ENCODE measurements around the gene BTBD16.

DNA sequence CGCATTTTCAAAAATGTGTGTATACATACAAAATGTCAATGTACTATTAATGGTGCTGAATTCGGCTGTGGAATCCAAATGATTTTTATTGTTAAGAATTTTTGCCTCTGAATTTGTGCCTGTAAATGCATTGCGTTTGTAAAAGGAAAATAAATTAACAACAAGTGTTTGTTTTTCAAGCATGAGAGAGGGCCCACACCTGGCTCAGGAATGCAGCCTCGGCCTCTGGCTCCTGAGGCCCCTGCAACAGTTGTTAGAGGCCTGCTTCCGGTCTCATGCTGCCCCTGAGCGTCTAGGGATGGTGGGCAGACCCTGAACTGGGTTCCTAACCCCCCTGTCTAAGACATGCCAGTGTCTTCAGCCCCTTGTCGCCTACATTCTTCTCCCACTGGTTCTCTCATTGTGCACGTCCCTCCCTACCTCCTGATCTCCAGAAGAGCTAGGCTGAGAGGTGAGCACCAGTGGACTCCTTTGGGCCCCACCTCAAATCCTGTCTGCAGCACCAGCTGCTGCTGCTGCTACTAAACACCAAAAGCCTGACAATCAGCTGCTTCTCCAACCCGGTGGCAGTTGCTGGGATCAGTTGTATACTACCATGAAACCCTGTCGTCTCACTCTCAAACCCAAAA lies 1.9 kb upstream of the BTBD16 start:
- TF ChIP-seq, protein P1, sequence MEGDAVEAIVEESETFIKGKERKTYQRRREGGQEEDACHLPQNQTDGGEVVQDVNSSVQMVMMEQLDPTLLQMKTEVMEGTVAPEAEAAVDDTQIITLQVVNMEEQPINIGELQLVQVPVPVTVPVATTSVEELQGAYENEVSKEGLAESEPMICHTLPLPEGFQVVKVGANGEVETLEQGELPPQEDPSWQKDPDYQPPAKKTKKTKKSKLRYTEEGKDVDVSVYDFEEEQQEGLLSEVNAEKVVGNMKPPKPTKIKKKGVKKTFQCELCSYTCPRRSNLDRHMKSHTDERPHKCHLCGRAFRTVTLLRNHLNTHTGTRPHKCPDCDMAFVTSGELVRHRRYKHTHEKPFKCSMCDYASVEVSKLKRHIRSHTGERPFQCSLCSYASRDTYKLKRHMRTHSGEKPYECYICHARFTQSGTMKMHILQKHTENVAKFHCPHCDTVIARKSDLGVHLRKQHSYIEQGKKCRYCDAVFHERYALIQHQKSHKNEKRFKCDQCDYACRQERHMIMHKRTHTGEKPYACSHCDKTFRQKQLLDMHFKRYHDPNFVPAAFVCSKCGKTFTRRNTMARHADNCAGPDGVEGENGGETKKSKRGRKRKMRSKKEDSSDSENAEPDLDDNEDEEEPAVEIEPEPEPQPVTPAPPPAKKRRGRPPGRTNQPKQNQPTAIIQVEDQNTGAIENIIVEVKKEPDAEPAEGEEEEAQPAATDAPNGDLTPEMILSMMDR (IDR thresholded peaks at IDR 0.05), result no peak
- no peak for TF ChIP-seq POLR2A (IDR thresholded peaks at IDR 0.05)

Measured in breast epithelium (tissue), 3 donors.